Osteoblast (primary cell): ENCODE data around the gene AK9. TPM values are rescaled to one million over a fixed set of nuclear protein-coding genes. Genes with fewer than 3 reads are reported as not detected.

ENCODE experiments used
- DNase-seq: peaks from one replicate; pipeline ENCODE4 v3.0.0; 2011; ENCODE audit warnings: low spot score, mixed read lengths; ENCODE audit not compliant: insufficient read length; ENCODE audit errors: missing footprints
- H2AFZ ChIP-seq: 2 replicates; pipeline ENCODE4 v1.6.0; 2011; ENCODE audit warnings: mild to moderate bottlenecking, low read length
- H3K27ac ChIP-seq: 2 replicates; pipeline ENCODE4 v1.5.1; 2011; ENCODE audit warnings: mild to moderate bottlenecking, low read depth, low read length, moderate library complexity
- H3K27me3 ChIP-seq: 2 replicates; pipeline ENCODE4 v1.6.0; 2012; ENCODE audit warnings: mild to moderate bottlenecking, control low read depth, inconsistent platforms, low read length, moderate library complexity; ENCODE audit not compliant: insufficient read depth
- H3K36me3 ChIP-seq: 2 replicates; pipeline ENCODE4 v1.5.1; 2011; ENCODE audit warnings: mild to moderate bottlenecking, low read length, control low read depth, moderate library complexity; ENCODE audit not compliant: insufficient read depth
- H3K4me1 ChIP-seq: 2 replicates; pipeline ENCODE4 v1.5.1; 2011; ENCODE audit warnings: mild to moderate bottlenecking, low read length, control low read depth, moderate library complexity; ENCODE audit not compliant: insufficient read depth
- H3K4me2 ChIP-seq: 2 replicates; pipeline ENCODE4 v1.6.0; 2011; ENCODE audit warnings: mild to moderate bottlenecking, low read length; ENCODE audit not compliant: insufficient read depth
- H3K4me3 ChIP-seq: fragments of 200-600 bp; sonication (generic); 3 replicates; pipeline ENCODE4 v1.5.1; 2012; ENCODE audit warnings: mild to moderate bottlenecking, low read length, inconsistent platforms; ENCODE audit not compliant: insufficient read depth
- H3K79me2 ChIP-seq: 2 replicates; pipeline ENCODE4 v1.6.0; 2012; ENCODE audit warnings: mild to moderate bottlenecking, low read length, control low read depth, inconsistent platforms; ENCODE audit not compliant: insufficient read depth
- H3K9me3 ChIP-seq: 2 replicates; pipeline ENCODE4 v1.5.1; 2011; ENCODE audit warnings: low read depth, low read length, control low read depth
- H4K20me1 ChIP-seq: 2 replicates; pipeline ENCODE4 v1.6.0; 2012; ENCODE audit warnings: mild to moderate bottlenecking, low read length, control low read depth; ENCODE audit not compliant: insufficient read depth
- CTCF ChIP-seq: IDR thresholded peaks from 2 replicates; pipeline ENCODE4 v1.5.1; 2011; ENCODE audit warnings: mild to moderate bottlenecking, low read depth, low read length, moderate library complexity; ENCODE audit errors: extremely low read depth
- total RNA-seq: library from RNA; depleted of rRNA; stranded (reverse); fragments of >200 nt; gene quantifications from 2 replicates; pipeline ENCODE4 v1.2.3, GENCODE V29; 2012

The AK9 gene
- total RNA-seq, 1 donor = 5.8 TPM

GRCh38 chr6:109516929-109517328 lies 174.1 kb downstream of the AK9 start:
- H3K4me3 ChIP-seq = no peak overlapping the region
- peaks cover 31% of the 10 kb centered on the region for H3K4me1 ChIP-seq
- H3K27ac ChIP-seq = no peak overlapping the region
- H2AFZ ChIP-seq = no peak overlapping the region
- H3K36me3 ChIP-seq = no peaks in the 10 kb centered on the region
- no peaks in the 10 kb centered on the region for H3K27me3 ChIP-seq
- TF ChIP-seq CTCF = no peak
- no peaks in the 10 kb centered on the region for H4K20me1 ChIP-seq
- H3K79me2 ChIP-seq = no peaks in the 10 kb centered on the region
- no peak for DNase-seq
- no peak overlapping the region for H3K4me2 ChIP-seq
- no peaks in the 10 kb centered on the region for H3K9me3 ChIP-seq

- Histone ChIP-seq H2AFZ (no peak overlapping the region), H3K4me2 (peak overlapping the region; percentile 68), H4K20me1 (no peaks in the 10 kb centered on the region), H3K4me1 (peaks cover 31% of the 10 kb centered on the region), H3K36me3 (no peaks in the 10 kb centered on the region), H3K4me3 (peak overlapping the region; percentile 33), H3K9me3 (no peaks in the 10 kb centered on the region), H3K27ac (no peak overlapping the region), H3K79me2 (no peaks in the 10 kb centered on the region), H3K27me3 (no peaks in the 10 kb centered on the region)
- no peak for DNase-seq
- TF ChIP-seq CTCF = no peak
Measured at GRCh38 chr6:109515781-109516409, 175.1 kb downstream of the AK9 start.

- no peak for TF ChIP-seq CTCF
- no peaks in the 10 kb centered on the region for H4K20me1 ChIP-seq
- no peak overlapping the region for H2AFZ ChIP-seq
- H3K9me3 ChIP-seq = no peaks in the 10 kb centered on the region
- no peaks in the 10 kb centered on the region for H3K36me3 ChIP-seq
- peaks cover 31% of the 10 kb centered on the region for H3K4me1 ChIP-seq
- no peaks in the 10 kb centered on the region for H3K79me2 ChIP-seq
- no peak overlapping the region for H3K4me3 ChIP-seq
- H3K27me3 ChIP-seq = no peaks in the 10 kb centered on the region
- DNase-seq = no peak
- H3K4me2 ChIP-seq = no peak overlapping the region
- no peak overlapping the region for H3K27ac ChIP-seq
Measured at GRCh38 chr6:109514946-109515345, 176.1 kb downstream of the AK9 start.

- Histone ChIP-seq H3K4me2 (peak overlapping the region; percentile 68), H3K9me3 (no peaks in the 10 kb centered on the region), H4K20me1 (no peaks in the 10 kb centered on the region), H3K4me1 (peaks cover 31% of the 10 kb centered on the region), H3K27ac (peak overlapping the region; percentile 87), H3K36me3 (no peaks in the 10 kb centered on the region), H3K4me3 (no peak overlapping the region), H3K27me3 (no peaks in the 10 kb centered on the region), H2AFZ (peak overlapping the region; percentile 43), H3K79me2 (no peaks in the 10 kb centered on the region)
- no peak for DNase-seq
- no peak for TF ChIP-seq CTCF
Measured at GRCh38 chr6:109513571-109514071, 177.4 kb downstream of the AK9 start.
